NCI-H1092 (cell line): ENCODE data around the gene FHIT.
A peak's percentile ranks its signal among the peaks of the same experiment; 100 is the strongest.

Source experiments
- DNase-seq: peaks from one replicate; lab custom pipeline; 2025; lab: John Stamatoyannopoulos, UW

Gene FHIT

GRCh38 chr3:60277361-60277800, 973.9 kb downstream of the FHIT start:
- DNase-seq = no peak

DNA sequence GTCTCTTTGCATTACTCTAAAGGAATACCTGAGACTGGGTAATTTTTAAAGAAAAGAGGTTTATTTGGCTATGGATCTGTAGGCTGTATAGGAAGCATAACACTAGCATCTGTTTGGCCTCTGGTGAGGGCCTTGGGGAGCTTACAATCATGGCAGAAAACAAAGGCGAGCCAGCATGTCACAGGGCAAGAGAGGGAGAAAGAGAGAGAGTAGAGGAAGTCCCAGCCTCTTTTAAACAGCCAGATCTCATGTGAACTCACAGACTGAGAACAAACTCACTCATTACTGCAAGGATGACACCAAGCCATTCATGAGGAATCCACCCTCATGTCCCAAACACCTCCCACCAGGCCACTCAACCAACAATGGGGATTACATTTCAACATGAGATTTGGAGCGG, 974.6 kb downstream of the FHIT start:
- no peak for DNase-seq

DNA sequence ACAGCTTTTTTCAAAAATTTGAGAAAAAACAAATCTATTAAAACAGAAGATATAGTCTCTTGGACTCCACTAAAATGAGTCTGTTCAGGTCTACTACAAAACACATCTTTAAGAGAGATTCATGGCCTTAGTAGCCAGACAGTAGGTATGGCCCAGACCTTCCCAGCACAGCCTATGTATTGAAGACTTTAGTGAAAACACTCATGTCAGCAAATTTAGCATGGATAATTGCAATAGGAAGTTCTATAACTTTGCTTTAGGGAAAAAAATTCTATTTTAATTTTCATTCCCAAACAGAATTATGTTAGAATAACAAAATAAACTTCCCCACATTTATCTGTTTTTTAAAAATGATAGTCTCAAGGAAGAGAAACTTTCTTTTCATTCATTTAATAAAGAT, 976.6 kb downstream of the FHIT start:
- no peak for DNase-seq

DNA sequence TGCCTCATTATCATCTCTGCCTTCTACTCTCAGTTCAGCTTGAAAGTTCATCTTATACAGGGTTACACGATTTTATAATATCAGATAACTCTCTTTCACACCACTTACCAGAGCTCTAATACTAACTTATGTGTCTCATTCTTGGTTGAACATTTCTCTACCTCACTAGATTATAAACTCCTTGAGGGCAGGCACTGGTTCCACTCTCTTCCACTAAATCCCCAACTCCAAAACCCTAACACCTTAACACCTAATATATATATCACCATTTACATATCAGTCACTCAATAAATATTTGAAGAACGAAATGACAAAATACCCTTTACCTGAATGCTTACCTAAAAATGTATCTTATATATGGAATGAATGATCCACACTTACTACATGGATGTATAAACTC, 977.2 kb downstream of the FHIT start:
- no peak for DNase-seq

- DNase-seq = no peak
These were observed 981.4 kb downstream of the FHIT start for GRCh38 chr3:60269829-60270266.

DNA sequence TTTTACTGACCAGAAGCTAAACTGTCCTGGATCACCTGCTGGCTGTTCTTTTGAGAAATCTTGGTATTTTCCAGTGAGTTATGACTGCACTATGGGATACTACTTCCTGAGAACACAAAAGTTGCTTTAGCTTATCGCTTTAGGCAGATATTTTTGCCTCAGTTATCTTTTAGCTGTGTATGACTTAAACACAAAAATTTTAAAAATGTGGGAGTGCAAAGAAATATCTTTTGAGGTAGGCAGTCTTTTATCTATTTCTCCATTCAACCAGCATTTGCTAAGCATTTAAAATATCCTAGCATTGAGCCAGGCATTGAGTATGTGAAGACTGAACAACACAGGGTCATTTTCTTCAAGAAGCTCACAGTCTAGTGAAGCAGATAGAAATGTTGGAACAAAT, 981.9 kb downstream of the FHIT start:
- DNase-seq = no peak

DNA sequence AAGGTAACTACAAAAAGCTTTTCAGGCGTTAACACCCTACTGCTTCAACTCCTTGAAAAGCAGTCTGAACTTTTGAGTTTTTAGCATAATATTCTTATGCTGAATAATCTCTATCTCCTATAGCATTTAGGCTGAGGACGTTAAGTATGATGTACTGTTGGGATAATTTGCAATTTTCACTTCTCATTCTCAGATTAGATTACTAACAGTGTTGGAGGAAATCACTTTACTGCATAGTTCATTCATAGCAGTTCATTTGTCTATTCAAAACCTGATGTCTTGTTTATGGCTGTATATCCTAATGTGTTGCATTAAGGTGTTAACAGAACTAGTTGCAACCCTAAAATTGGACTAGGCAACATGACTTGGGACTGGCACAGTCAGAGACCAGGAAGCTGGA, 983.1 kb downstream of the FHIT start:
- no peak for DNase-seq

- DNase-seq = no peak
These were observed 984.8 kb downstream of the FHIT start for GRCh38 chr3:60266444-60266843.

DNA sequence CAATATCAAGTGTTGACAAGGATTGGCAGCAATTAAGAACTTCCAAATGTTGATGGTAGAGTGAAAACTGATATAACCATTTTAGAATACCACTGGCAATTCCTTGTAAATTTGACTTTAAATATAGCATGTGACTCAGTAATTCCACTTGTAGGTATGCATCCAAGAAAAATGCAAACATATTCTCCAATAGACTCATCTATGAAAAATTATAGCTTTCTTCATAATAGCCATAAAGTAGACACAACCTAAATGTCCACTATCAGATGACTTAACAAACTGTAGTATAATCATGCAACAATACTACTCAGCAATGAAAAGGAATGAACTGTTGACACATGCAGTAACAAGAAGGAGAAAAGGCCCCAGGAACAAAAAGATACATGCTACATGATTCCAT, 988.1 kb downstream of the FHIT start:
- DNase-seq = no peak

GRCh38 chr3:60262546-60262945, 988.7 kb downstream of the FHIT start:
- no peak for DNase-seq

DNA sequence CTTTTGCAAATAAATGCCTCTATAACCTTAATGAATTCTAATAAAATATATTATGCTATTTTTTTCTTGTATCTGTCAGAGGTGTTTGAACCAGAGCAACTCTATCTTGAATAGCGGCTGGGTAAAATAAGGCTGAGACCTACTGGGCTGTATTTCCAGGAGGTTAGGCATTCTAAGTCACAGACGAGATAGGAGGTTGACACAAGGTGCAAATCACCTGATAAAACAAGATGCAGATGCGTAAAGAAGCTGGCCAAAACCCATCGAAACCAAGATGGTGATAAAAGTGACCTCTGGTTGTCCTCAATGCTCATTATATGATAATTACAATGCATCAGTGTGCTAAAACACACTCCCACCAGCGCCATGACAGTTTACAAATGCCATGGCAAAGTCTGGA, 990.7 kb downstream of the FHIT start:
- no peak for DNase-seq

DNA sequence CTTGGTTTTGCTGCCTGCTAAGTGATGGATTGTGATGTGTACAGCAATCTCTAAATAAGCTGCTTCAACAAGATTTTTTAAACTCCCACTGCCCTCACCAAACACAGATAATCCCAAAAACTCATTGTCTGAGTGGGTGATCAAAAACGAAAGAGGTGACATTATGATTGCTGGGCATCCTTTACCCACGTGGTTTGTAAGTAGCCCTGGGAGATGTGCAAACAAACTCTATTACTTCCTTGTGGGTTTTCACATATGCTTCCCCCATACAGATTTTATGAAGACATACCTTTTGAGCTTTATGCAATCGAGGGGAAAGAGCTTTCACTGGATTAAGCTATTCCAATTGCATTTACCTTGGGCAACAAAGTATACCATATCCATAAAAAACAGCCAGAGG, 1000.4 kb downstream of the FHIT start:
- no peak for DNase-seq

DNA sequence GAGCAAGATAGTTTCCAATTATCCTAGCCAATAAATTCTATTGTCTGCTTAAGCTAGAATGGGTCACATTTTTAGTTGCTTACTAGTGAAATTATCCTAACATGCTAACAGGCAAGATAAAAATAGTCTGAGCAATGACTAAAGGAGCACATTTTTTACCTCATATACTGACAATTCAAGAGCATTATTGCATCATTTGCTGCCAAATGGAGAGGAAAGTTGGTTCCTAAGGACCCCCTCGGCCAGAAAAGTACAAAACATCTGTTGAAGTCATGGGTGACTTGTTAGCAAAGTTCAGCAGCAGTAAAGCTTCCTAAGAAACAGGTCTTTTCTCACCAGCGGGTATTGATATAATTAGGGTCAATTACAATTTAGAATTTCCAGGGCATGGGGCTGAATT, 1001.0 kb downstream of the FHIT start:
- DNase-seq = no peak

- DNase-seq = peak; percentile 28
These were observed 1004.9 kb downstream of the FHIT start for GRCh38 chr3:60246361-60246760.

- no peak for DNase-seq
These were observed 1007.8 kb downstream of the FHIT start for GRCh38 chr3:60243456-60243855.

GRCh38 chr3:60240492-60240891, 1010.8 kb downstream of the FHIT start:
- DNase-seq = peak; percentile 9

DNA sequence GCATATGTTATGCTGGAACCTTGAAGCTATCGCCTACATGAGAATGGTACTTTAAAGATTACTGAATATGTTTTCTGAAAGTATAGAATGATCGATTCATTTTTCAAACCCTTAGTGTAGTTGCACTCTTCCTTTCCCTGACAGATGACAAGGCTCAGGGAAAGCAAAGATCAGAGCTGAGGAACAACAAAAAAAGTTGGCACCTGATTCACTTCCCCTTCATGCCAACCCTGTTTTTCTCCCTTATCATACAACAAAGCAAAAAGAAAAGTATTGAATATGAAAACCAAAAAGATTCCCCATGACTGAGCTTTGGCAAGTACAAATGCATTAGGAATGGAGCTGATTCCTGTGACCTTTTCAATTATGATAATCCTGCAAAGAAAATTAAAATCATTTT, 1012.7 kb downstream of the FHIT start:
- DNase-seq = no peak

DNA sequence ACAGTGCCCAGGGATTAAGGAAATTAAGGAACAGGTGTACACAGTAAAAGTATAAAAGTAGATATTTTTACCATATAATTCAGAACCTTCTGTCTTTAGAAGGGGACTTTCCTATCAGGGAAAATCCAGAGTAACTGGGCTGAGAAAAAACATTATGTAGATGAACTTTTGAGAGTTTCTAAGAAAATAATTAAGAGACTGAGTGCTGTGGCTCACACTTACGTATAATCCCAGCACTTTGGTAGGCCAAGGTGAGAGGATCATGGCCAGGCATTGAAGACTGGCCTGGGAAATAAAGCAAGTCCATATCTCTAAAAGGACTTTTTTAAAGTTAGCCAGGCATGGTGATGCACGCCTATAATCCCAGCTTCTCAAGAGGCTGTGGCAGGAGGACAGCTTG, 1021.8 kb downstream of the FHIT start:
- DNase-seq = no peak

DNA sequence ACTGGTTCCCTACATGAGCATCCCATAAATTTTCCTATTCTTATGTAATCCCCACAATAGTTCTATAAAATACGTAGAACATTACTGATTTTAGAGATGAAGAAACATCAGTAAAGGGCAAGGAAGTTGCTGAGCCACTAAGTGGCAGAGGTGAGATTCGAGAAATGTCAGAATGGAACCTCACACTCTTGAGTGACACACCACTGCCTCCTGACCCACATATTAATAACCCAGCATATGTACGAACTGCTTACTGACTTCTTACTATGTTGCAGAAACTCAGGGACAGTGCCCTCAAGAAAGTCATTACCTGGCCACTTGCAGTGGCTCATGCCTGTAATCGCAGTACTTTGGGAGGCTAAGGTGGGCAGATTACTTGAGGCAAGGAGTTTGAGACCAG, 1022.4 kb downstream of the FHIT start:
- DNase-seq = no peak

- no peak for DNase-seq
These were observed 1024.3 kb downstream of the FHIT start for GRCh38 chr3:60226912-60227311.

- no peak for DNase-seq
These were observed 1025.4 kb downstream of the FHIT start for GRCh38 chr3:60225848-60226247.

GRCh38 chr3:60220768-60221167, 1030.5 kb downstream of the FHIT start:
- DNase-seq = no peak

GRCh38 chr3:60219501-60219900, 1031.8 kb downstream of the FHIT start:
- no peak for DNase-seq

GRCh38 chr3:60217156-60217911, 1033.9 kb downstream of the FHIT start:
- no peak for DNase-seq
